ENCODE measurements around the gene PTGES3L.

GRCh38 chr17:43014649-43015542 lies 35.0 kb upstream of the PTGES3L start:
- TF ChIP-seq EZH2 (IDR thresholded peaks at IDR 0.05; ENCODE audit: insufficient read depth, poor library complexity, severe bottlenecking) (no peak), EZH2phosphoT487 (IDR thresholded peaks at IDR 0.05; ENCODE audit: insufficient read depth, low read depth) (no peak)

Measured in GM23248 (cell line).